GM12878 (cell line): ENCODE data around the gene TXLNG. TPM values are rescaled to one million over a fixed set of nuclear protein-coding genes. Genes with fewer than 3 reads are reported as not detected.

ENCODE experiments used
- ATAC-seq: fragments of 200-7000 bp; cut with Tn5 transposase; 3 replicates; pipeline ENCODE4 v1.9.1; 2020; ENCODE audit warnings: mild to moderate bottlenecking, moderate library complexity
- BruUV-seq: library from RNA; stranded (reverse); fragments of 400-500 nt; replicated peaks from 2 replicates; lab custom pipeline; 2021; lab: Mats Ljungman, UMichigan
- CTCF ChIA-PET: fragments of 300-600 bp; sonication (Branson Sonifier 250); formaldehyde crosslinking; extraction: SDS; loops from one replicate; lab custom pipeline; 2021; ENCODE audit warnings: inconsistent platforms; lab: Yijun Ruan, JAX
- POLR2A ChIA-PET: fragments of 350-600 bp; formaldehyde crosslinking; extraction: SDS; loops from one replicate; lab custom pipeline; 2021; ENCODE audit warnings: inconsistent platforms; lab: Charles Lee
- RAD21 ChIA-PET: fragments of 300-600 bp; sonication (Branson Sonifier 250); formaldehyde crosslinking; loops from one replicate; lab custom pipeline; 2023; ENCODE audit warnings: antibody characterized with exemption; ENCODE audit not compliant: unreplicated experiment; lab: Charles Lee
- SMC1A ChIA-PET: fragments of 300-600 bp; sonication (Branson Sonifier 250); formaldehyde crosslinking; loops from one replicate; lab custom pipeline; 2023; ENCODE audit not compliant: unreplicated experiment, uncharacterized antibody; lab: Charles Lee
- DNase-seq: peaks from one replicate; pipeline ENCODE4 v3.0.0-alpha.2; 2011; ENCODE audit warnings: low read depth, low spot score
- FAIRE-seq: peaks from 3 replicates; lab custom pipeline; 2011; peaks lifted over from hg19 to GRCh38; lab: Jason Lieb, UNC
- H2AFZ ChIP-seq: 2 replicates; pipeline ENCODE4 v1.6.0; 2011; ENCODE audit warnings: low read depth, low read length, control low read depth; ENCODE audit not compliant: control insufficient read depth
- H3K27ac ChIP-seq: 2 replicates; pipeline ENCODE4 v1.5.1; 2011; ENCODE audit warnings: control low read depth; ENCODE audit not compliant: control insufficient read depth, insufficient read depth
- H3K27me3 ChIP-seq, 2 experiments: replicated peaks in 1 of 2; 2 replicates each; pipeline versions ENCODE4 v1.6.0 to v1.6.1; 2011; ENCODE audit warnings: low read length in 1 of 2; ENCODE audit not compliant: control insufficient read depth in 2 of 2, insufficient read depth in 2 of 2
- H3K36me3 ChIP-seq, 2 experiments: 2 replicates each; pipeline ENCODE4 v1.5.1; 2011; ENCODE audit warnings: low read length in 1 of 2; ENCODE audit not compliant: control insufficient read depth in 2 of 2, insufficient read depth in 2 of 2
- H3K4me1 ChIP-seq: 2 replicates; pipeline ENCODE4 v1.6.1; 2011; ENCODE audit warnings: mild to moderate bottlenecking, low read length, moderate library complexity, mixed read lengths; ENCODE audit not compliant: control insufficient read depth, insufficient read depth
- H3K4me2 ChIP-seq: 2 replicates; pipeline ENCODE4 v1.6.0; 2011; ENCODE audit warnings: control low read depth; ENCODE audit not compliant: control insufficient read depth, insufficient read depth
- H3K4me3 ChIP-seq: fragments of 200-600 bp; sonication (generic); 2 replicates; pipeline ENCODE4 v1.5.1; 2016
- H3K79me2 ChIP-seq: 2 replicates; pipeline ENCODE4 v1.6.0; 2011; ENCODE audit warnings: low read length; ENCODE audit not compliant: control insufficient read depth, insufficient read depth
- H3K9ac ChIP-seq: 2 replicates; pipeline ENCODE4 v1.8.0; 2011; ENCODE audit warnings: low read length, control low read depth, mixed read lengths; ENCODE audit not compliant: control insufficient read depth, insufficient read depth
- H3K9me3 ChIP-seq: replicated peaks from 3 replicates; pipeline ENCODE4 v1.5.1; 2011; ENCODE audit warnings: mild to moderate bottlenecking, low read length; ENCODE audit not compliant: control insufficient read depth, insufficient read depth
- H4K20me1 ChIP-seq: 2 replicates; pipeline ENCODE4 v1.6.0; 2011; ENCODE audit not compliant: control insufficient read depth, insufficient read depth
- CEBPB ChIP-seq, 2 experiments: fragments of 150-350 bp in 1 of 2; IDR thresholded peaks; 2 replicates each; pipeline ENCODE4 v1.6.1; 2012 to 2014; ENCODE audit warnings: low read depth in 2 of 2, low read length in 2 of 2, borderline replicate concordance in 1 of 2, inconsistent platforms in 1 of 2
- CHD4 ChIP-seq: fragments of 200-600 bp; sonication (generic); IDR thresholded peaks from 2 replicates; pipeline ENCODE4 v1.6.1; 2016; ENCODE audit warnings: mild to moderate bottlenecking
- CREM ChIP-seq: IDR thresholded peaks from 2 replicates; pipeline ENCODE4 v1.6.1; 2014; ENCODE audit warnings: antibody characterized with exemption, low read depth
- NRF1 ChIP-seq: conservative IDR thresholded peaks from 2 replicates; pipeline ENCODE4 v1.6.1; 2011; ENCODE audit warnings: mild to moderate bottlenecking, low read depth, low read length, improper control_type of control experiment
- PML ChIP-seq: IDR thresholded peaks from 2 replicates; pipeline ENCODE4 v1.6.1; 2012; ENCODE audit warnings: low read length, inconsistent platforms
- SP1 ChIP-seq: IDR thresholded peaks from one replicate; pipeline ENCODE4 v1.6.1; 2011; ENCODE audit warnings: low read depth, low read length
- ZNF207 ChIP-seq: fragments of 450-650 bp; IDR thresholded peaks from 2 replicates; pipeline ENCODE4 v1.6.1; 2014; ENCODE audit warnings: antibody characterized with exemption, mild to moderate bottlenecking, borderline replicate concordance
- WGBS: methylation state at CpG from one replicate; pipeline ENCODE4 v1.1.6; 2016; ENCODE audit warnings: low lambda C conversion rate; ENCODE audit not compliant: insufficient replicate concordance, insufficient coverage; ENCODE audit errors: missing lambda C conversion rate; 5-methylcytosine and 5-hydroxymethylcytosine counted together
- in situ Hi-C: fragments of 300-500 bp; cut with MboI; formaldehyde crosslinking; loops from 9 replicates; pipeline ENCODE4 v1.14.3; 2018; ENCODE audit warnings: mixed read lengths
- intact Hi-C: fragments of 100-400 bp; cut with micrococcal nuclease; formaldehyde crosslinking; loops from one replicate; pipeline ENCODE4 v1.14.2; 2022; ENCODE audit not compliant: unreplicated experiment
- polyA plus RNA-seq, 11 experiments: library from polyadenylated mRNA; depleted of rRNA in 4 of 11; unstranded in 6 of 11; stranded (reverse) in 5 of 11; fragments of >200 nt; fragmentation: Nextera tagmentation in 4 of 11; fragmentation: Illumina TruSeq in 1 of 11; extraction: Ambion mirVana in 4 of 11; extraction: Trizol in 1 of 11; gene quantifications; 1 replicate in 1 of 11; 2 replicates in 10 of 11; pipeline versions ENCODE4 v1.2.1 to v1.2.3, GENCODE V29; 2011 to 2016; ENCODE audit warnings: inconsistent platforms in 2 of 11, missing spikeins in 2 of 11, low read depth in 1 of 11
- total RNA-seq, 4 experiments: library from RNA; depleted of rRNA in 3 of 4; stranded (reverse); fragments of >200 nt in 3 of 4; fragmentation: Illumina TruSeq in 1 of 4; extraction: Trizol in 1 of 4; gene quantifications; 2 replicates each; pipeline versions ENCODE4 v1.2.1 to v1.2.3, GENCODE V29; 2013 to 2021

Gene TXLNG
- total and polyA plus RNA-seq, 10 of the 15 experiments (the other 5 are each of a cell fraction or from before 2014, with no cell fraction given): 9.9 to 40.7 (median 19.5) TPM

GRCh38 chrX:16748425-16748824 is 37.8 kb upstream of the TXLNG start:
- no TSS peak for BruUV-seq
- ChIA-PET RAD21 (no interaction called here), POLR2A (no interaction called here), CTCF (no interaction called here), SMC1A (no interaction called here)
- Histone ChIP-seq H3K4me1 (no peaks in the 10 kb centered on the region), H3K4me2 (no peak overlapping the region), H4K20me1 (no peaks in the 10 kb centered on the region; the same call in 1 of the 2 replicates), H3K9me3 (no peaks in the 10 kb centered on the region), H3K36me3 (peaks cover 7 to 14% of the 10 kb centered on the region in 2 experiments; a peak in 3 of 4 replicates), H3K9ac (no peak overlapping the region), H3K4me3 (no peak overlapping the region), H3K27ac (no peak overlapping the region), H2AFZ (no peak overlapping the region), H3K27me3 (no peaks in the 10 kb centered on the region), H3K79me2 (no peaks in the 10 kb centered on the region)
- in situ Hi-C loops (no loop called here), intact Hi-C loops (no loop called here)
- no peak for DNase-seq
- ATAC-seq: no peak
- no peak for FAIRE-seq
- 96% methylated on average over 4 of the region's 5 CpGs for WGBS
- TF ChIP-seq NRF1 (no peak), CHD4 (no peak), ZNF207 (no peak), SP1 (no peak), PML (no peak), CREM (no peak)

GRCh38 chrX:16750136-16750535 is 36.1 kb upstream of the TXLNG start:
- no peaks in the 10 kb centered on the region for H3K9me3 ChIP-seq
- ChIA-PET SMC1A (interaction anchor here (1.0 kb wide), 1 partner anchor 48 kb away, joined by 3 read pairs; no protein-coding TSS in a partner anchor), POLR2A (interaction anchor here (1.1 kb wide), 1 partner anchor 15 kb away, joined by 3 read pairs; no protein-coding TSS in a partner anchor), RAD21 (no interaction called here), CTCF (no interaction called here)
- in situ Hi-C loops: no loop called here
- H3K4me1 ChIP-seq: no peaks in the 10 kb centered on the region
- peaks cover 0 to 6% of the 10 kb centered on the region in 2 experiments; a peak in 1 of 4 replicates for H3K36me3 ChIP-seq
- ATAC-seq: no peak
- no peak overlapping the region for H3K4me2 ChIP-seq
- no peak overlapping the region for H3K4me3 ChIP-seq
- no peaks in the 10 kb centered on the region for H3K27me3 ChIP-seq
- H4K20me1 ChIP-seq: no peaks in the 10 kb centered on the region; the same call in 1 of the 2 replicates
- intact Hi-C loops: no loop called here
- FAIRE-seq: no peak
- no peak for DNase-seq
- TSS peak; percentile 38 for BruUV-seq
- 98% methylated on average over 7 of the region's 7 CpGs for WGBS
- TF ChIP-seq CEBPB (IDR thresholded peaks at IDR 0.05; ENCODE audit: borderline replicate concordance in 1 of 2, low read depth in 2 of 2, low read length in 2 of 2): no peak
- no peak overlapping the region for H3K9ac ChIP-seq
- H2AFZ ChIP-seq: no peak overlapping the region
- H3K27ac ChIP-seq: no peak overlapping the region
- no peaks in the 10 kb centered on the region for H3K79me2 ChIP-seq
